Measurements from ENCODE around the gene SFTPA2.
"Not testable (repeated sequence)": the region's sequence is repeated elsewhere in the genome, so short reads cannot be mapped to it uniquely, and the experiment has no call there.

DNA sequence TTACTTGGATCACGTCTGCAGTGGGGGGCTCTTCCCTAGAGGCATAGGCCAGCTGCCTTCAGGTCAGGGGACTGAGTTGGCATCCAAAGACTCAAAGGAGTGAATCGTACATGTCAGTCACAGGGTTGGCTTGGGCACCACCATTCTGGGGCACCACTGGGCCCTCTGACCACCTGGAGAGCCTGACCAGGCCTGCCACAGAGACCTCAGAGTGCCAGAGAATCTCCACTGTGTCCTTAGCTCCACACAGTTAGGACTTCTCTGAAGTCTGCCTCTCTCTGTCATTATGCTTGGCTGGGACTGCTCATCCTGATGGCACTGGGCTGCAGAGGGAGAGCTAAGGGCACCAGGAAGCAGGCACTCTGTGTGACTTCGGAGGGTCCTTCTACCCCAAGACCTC is 34.4 kb upstream of the SFTPA2 start:
- not testable (repeated sequence) for TF ChIP-seq POLR2AphosphoS5, POLR2A (IDR thresholded peaks at IDR 0.05)
- TF ChIP-seq, protein P1, sequence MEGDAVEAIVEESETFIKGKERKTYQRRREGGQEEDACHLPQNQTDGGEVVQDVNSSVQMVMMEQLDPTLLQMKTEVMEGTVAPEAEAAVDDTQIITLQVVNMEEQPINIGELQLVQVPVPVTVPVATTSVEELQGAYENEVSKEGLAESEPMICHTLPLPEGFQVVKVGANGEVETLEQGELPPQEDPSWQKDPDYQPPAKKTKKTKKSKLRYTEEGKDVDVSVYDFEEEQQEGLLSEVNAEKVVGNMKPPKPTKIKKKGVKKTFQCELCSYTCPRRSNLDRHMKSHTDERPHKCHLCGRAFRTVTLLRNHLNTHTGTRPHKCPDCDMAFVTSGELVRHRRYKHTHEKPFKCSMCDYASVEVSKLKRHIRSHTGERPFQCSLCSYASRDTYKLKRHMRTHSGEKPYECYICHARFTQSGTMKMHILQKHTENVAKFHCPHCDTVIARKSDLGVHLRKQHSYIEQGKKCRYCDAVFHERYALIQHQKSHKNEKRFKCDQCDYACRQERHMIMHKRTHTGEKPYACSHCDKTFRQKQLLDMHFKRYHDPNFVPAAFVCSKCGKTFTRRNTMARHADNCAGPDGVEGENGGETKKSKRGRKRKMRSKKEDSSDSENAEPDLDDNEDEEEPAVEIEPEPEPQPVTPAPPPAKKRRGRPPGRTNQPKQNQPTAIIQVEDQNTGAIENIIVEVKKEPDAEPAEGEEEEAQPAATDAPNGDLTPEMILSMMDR (IDR thresholded peaks at IDR 0.05): not testable (repeated sequence)
